GM18505 (cell line): ENCODE data around the gene AGAP3.

Experiments
- ATAC-seq: cut with Tn5 transposase; IDR thresholded peaks from one replicate; pipeline ENCODE4 v1.9.1; 2021; ENCODE audit not compliant: unreplicated experiment
- POLR2A ChIP-seq: IDR thresholded peaks from 4 replicates; pipeline ENCODE4 v1.6.1; 2011; ENCODE audit warnings: borderline replicate concordance; ENCODE audit not compliant: insufficient read depth, insufficient read length; ENCODE audit errors: extremely low read depth

Gene AGAP3

DNA sequence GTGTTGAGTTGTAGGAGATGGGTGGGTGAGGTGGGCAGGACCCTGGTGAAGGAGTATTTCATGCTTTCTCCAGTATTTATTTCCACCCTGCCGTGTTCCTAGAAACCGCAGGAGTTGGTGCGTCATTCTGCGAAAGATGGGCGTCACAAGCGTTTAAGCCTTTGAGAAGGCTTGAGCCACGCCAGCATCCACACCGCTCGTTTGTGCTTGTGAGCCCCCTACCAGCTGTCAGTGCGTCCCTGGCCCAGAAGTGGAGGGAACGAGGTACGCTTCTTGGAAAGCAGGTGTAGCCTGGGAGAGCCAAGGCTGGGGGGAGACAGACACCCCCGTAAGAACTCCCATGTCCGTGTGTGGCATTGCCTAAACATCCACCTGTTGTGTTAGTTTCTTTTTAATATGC, 5.7 kb downstream of the AGAP3 start:
- TF ChIP-seq POLR2A: no peak
- ATAC-seq: no peak

DNA sequence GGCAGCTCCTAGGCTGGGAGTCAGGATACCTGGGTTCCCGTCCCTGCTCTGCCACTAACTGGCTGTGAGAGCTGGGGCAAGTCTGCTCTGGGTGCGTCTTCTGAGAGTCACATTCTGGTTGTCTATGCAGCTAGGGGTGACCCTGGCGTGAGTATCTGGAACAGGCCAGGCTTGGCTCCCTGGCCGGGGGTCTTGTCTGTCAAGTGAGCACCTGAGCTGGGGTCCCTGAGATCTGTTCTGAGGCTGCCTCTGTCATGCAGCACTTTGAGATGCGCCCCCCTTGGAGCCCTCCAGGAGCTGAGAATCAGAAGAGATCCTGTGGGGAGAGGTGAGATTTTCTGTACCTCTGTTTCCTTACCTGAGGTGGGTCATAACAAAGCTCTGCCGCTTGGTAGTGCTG, 7.5 kb downstream of the AGAP3 start:
- no peak for TF ChIP-seq POLR2A
- no peak for ATAC-seq

DNA sequence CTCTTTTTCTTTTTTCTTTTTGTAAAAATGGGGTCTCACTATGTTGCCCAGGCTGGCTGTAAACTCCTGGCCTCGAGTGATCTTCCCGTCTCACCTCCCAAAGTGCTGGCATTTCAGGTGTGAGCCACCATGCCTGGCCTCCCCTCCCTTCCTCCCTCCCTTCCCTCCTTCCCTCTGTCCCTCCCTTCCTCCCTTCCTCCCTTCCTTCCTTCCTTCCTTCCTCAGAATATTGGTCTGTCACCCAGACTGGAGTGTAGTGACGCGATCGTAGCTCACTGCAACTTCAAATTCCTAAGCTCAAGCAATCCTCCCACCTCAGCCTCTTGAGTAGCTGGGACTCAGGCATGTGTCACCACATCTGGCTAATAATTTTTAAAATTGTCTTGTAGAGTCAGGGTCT, 8.4 kb downstream of the AGAP3 start:
- ATAC-seq: no peak
- TF ChIP-seq POLR2A: no peak

DNA sequence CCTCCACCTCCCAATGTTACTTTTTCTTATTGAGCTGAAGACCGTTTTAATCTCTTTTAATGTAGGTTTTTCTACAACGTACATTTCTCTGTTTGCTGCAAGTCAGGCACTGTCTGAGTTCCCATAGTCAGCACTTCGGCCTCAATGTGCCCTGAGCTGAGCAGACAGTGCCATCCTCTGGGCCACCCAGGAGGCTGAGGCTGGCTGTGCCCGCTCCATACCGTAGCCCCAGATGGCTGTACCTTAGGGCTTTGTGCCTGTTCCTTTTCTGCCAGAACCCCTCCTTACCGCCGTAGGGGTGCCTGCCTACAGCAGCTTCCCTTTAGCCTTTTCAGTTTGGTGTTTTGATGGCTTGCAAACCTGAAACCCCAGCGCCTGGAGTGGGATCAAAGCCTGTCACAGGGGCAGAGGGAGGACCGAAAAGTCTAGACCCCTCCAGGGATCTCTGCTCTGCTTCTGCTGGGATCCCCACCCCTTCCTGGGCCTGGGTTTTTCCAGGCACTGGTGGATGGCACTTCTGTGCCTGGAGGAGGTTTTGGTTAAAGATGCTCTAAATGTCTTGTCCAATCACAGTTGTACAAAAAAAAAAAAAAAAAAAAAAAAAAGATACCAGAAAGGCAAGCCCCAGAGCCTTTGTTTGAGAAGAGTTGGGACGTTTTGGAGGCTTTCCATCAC, 9.0 kb downstream of the AGAP3 start:
- ATAC-seq: no peak

DNA sequence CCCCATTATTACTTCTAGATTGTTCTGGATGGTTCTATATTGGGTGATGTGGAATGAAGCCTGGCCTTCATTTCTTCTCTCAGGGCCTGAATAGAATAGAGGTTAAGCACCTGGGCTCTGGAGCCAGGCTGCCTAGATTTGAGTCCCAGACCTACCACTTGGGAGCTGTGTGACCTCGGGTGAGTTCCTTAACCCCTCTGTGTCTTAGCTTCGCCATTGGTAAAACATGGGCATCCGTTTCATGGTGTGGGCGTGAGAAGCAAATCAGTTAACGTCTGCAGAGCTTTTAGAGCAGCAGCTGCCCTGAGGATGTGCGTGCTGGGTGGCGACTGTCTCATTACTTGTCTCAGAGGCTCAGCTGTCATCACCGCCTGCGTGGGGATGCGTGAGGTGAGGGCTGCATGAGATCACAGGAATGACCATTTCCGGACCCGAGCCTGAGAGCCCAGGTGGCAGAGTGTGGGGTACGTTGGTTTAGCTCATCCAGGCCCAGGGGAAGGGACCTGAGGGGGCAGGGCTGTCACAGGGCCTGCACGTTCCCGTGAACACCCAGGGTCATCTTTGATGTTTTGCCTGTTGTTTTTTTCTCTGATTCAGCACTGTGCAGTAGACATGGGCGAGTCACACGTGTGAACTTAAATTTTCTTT, 9.7 kb downstream of the AGAP3 start:
- ATAC-seq: no peak
- TF ChIP-seq POLR2A: no peak

More for the DNA sequence above, 9.0 kb downstream of the AGAP3 start:
- TF ChIP-seq POLR2A: no peak

DNA sequence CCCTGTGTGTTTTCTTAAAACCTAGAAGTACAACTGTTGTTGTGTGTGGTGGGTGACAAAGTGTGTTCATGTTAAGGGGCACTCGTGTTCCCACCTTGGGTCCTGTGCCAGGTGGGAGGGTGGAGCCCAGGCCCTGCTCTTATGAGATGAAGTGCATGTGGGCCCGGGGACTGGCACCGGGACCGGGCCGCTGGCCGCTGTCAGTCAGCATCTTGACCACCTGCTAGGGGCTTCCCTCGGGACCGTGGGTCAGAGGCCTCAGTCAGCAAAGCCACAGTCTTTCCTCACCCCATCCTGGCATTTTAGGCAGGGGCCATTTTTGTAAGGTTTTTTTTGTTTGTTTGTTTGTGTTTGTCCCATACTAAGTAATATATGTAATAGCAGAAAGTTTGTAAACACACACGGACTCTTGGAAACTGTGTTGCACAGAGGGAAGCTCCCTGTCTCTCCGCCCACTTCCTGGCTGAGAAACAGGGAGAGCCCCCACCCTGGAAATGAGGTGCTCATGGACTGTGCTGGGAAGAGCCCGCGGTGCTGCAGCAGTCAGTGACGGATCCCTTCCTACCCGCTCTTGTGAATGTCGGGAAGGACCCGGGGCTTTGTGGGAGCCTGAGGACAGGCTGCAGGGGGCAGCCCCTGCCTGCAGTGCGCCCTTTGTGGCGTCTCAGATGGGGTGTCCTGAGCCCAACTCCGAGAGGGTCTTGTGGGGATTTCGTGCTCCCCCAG, 13.4 kb downstream of the AGAP3 start:
- ATAC-seq: no peak
- no peak for TF ChIP-seq POLR2A

DNA sequence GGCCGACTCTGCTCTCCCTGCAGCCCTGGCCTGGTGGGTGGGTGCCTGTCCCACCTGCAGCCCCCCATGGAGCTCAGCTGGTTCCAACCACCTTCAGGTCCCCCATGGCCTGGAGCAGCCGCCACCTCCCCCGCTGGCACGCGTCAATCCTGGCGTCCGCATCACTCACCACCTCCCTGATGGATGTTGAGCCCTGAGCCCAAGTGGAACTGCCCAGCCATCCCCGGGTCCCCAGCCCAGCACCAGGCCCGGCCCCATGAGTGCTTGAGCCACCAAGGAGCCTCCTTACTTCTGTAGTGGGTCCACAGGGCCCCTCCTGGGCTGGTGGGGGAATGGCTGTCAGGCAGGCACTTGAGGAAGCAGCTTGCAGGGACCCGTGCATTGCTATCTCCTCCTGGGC, 14.6 kb downstream of the AGAP3 start:
- ATAC-seq: no peak

DNA sequence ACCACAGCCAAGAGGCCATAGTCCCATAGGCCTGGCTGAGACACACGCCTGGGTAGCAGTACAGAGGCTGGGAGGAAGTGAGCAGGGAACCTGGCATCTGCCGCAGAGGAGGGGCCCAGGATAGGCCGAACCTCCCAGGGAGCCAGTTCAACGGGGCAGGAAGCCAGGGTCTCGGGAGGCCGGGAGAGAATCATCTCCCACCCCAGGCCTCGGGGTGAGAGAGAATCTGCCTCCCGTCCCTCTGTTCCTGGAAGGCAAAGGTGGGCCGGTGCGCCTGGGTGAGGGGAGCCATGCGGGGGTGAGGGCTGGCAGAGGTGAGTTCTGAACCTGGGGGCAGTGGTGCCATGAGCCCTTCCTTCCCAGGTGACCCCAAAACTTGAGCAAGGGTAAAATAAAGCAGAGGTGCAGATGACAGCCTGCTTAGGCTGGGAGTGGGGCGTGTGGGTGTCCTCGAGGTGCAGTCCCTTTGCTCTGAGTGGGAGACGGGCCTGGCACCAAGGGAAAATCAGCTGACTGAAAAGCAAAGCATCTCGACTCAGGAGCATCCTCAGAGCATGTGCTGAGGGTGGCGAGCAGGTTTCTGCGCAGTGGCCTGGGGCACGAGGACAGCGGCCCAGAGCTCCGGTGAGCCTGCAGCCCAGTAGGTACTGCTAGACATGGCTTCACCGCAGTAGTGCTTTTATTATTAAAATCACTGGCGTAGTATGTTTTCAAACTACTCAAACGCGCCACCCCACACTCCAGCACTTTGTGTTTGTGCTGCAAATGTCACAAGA, 15.5 kb downstream of the AGAP3 start:
- no peak for TF ChIP-seq POLR2A
- ATAC-seq: no peak

More for the DNA sequence above, 14.6 kb downstream of the AGAP3 start:
- no peak for TF ChIP-seq POLR2A

DNA sequence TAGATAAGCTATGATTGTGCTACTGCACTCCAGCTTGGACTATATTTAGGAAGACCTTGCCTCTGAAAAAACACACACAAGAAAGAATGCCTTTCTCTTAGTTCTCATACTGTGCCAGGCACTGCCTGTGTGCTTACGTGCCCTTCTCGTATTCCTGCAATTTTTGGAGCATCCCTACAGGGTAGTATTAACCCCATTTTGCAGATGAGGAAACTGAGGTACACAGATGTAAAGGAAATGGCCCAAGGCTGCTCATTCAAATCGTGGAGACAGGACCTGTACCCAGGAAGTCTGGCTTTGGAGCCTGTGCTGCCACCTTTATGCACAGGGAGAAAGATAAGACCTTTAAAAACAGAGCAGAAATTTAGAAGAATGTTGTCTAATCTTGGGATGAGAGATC, 16.7 kb downstream of the AGAP3 start:
- no peak for TF ChIP-seq POLR2A
- ATAC-seq: no peak

DNA sequence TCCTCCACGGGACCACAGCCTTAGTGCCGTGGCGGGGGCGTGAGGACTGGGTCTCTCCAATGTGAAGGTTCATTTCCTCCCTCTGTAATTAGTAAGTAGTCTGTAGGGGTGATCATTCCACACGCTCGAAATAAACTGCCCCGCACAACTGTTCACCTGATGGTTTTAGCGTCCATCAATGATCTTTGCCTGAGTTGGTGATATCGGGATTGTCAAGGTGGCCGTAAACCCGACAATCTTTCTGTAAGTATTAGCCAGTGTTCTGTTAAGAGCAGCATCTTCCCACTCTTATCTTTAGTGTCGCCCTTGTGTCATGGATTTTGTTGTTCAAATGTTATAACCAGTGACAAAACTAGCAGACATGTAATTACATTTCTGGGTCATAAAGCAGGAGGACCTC, 17.7 kb downstream of the AGAP3 start:
- no peak for TF ChIP-seq POLR2A

DNA sequence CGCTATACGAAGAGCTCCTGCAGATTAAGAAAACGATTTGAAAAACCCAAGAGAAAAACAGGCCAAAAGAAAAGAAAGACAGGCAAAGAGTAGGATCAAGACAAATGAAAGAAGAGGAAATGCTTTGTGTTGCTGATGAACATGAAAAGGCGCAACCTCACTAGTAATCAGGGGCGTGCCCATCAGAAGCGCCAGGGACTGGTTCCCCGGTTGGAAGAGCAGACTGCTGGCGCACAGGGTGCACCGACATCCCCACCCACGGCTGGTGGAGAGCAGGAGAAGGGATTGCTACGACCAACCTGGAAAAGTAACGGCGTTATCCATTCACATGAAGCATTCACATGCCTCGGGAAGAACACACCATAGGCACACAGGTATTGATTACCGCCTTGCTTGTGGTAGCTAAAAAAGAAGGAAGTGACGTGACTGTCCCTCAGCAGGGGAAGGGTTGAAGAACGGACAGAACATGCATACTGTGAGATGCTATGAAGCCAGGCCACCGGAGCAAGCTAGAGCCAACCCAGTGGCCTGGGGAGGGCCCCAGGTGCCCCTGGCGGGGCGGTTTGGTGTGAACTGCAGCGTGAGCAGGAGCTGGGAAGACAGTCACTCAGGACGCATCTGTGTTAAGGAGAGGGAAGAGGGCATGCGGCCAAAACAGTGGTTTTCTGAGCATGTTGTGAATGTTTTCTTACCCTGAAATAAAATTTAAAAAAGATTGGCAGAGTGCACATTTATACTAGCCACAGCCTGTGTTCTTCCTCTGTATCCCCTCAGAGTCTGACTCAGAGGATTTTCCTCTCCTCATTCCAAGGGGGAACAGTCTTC, 18.3 kb downstream of the AGAP3 start:
- ATAC-seq: no peak

More for the DNA sequence above, 17.7 kb downstream of the AGAP3 start:
- no peak for ATAC-seq

DNA sequence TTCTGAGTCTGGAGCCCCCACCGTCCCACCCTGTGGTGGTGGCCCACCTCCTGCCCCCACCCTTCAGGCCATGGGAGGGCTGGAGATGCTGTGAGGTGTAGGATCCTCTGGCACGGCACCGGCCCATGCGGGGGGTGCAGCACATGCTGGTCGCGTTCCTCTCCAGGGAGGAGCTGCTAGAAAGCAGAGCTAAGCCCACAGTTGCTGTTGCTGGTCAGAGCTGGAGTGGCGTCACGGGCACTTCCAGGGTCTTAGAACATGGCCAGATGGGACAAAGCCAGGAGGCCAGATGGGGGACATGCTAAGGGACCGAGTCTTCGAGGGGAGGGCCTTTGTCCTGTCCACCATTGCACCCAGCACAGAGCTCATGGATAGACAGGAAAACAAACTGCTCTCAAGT, 21.6 kb downstream of the AGAP3 start:
- no peak for TF ChIP-seq POLR2A
- ATAC-seq: no peak

More for the DNA sequence above, 18.3 kb downstream of the AGAP3 start:
- no peak for TF ChIP-seq POLR2A

DNA sequence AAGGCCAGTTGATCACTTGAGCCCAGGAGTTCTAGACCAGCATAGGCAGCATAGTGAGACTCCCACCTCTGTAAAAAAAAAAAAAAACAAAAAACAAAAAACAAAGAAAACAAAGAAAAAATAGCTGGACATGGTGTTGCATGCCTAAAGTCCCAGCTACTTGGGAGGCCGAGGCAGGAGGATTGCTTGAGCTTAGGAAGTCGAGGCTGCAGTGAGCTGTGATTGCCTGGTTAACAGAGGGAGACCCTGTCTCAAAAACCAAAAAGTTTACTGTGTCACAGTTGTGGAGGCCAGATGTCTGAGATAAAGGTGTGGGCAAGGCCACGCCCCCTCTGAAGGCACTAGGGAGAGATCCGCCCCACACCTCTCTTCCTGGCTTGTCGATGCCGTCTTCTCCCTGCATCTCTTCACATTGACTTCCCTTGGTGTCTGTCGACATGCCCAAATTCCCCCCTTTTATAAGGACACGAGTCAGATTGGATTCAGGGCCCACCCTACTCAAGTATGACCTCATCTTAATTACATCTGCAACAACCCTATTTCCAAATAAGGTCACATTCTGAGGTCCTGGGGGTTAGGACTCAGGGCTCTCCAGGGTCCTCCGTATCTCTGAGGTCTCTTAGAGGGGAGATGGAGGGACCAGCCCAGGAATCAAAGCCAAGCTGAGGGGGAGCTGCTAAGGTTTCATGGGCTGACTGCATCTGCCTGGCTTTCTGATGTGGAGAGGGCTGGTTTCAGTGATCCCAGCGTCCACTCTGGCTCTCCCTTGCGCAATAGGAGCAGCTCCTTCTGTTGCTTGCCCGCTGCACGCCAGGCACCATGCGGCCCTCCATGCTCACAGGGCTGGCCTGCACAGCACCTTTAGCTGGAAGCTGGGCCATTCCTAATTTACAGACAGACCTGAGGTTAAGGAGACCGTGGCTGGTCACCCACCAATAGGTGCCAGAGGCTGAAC, 23.1 kb downstream of the AGAP3 start:
- no peak for TF ChIP-seq POLR2A
- ATAC-seq: no peak
